ENCODE data around the gene ALOX5. TPM values are rescaled to one million over a fixed set of nuclear protein-coding genes. Genes with fewer than 3 reads are reported as not detected.

Gene ALOX5
- total and polyA plus RNA-seq, 10 of the 15 experiments (the other 5 are each of a cell fraction or from before 2014, with no cell fraction given), result 0.43 to 102 (median 34.2) TPM

- no peak for TF ChIP-seq REST (IDR thresholded peaks at IDR 0.05; ENCODE audit: low read depth, low read length)
- TF ChIP-seq PBX3 (IDR thresholded peaks at IDR 0.05; ENCODE audit: insufficient replicate concordance, low read depth, low read length), result no peak
- TF ChIP-seq RELB (IDR thresholded peaks at IDR 0.05; ENCODE audit: low read depth), result no peak
- no peak for TF ChIP-seq MXI1 (IDR thresholded peaks at IDR 0.05; ENCODE audit: low read depth, low read length)
- TF ChIP-seq BACH1 (IDR thresholded peaks at IDR 0.05; ENCODE audit: borderline replicate concordance), result no peak
- TF ChIP-seq ZBTB4 (CRISPR knock-in tag; IDR thresholded peaks at IDR 0.05), result no peak
- no peak for TF ChIP-seq ASH2L (IDR thresholded peaks at IDR 0.05; ENCODE audit: borderline replicate concordance, low read depth)
- TF ChIP-seq ZBTB40 (IDR thresholded peaks at IDR 0.05; ENCODE audit: borderline replicate concordance), result no peak
- TF ChIP-seq SMAD1 (IDR thresholded peaks at IDR 0.05; ENCODE audit: low read depth, partially characterized antibody), result no peak
- TF ChIP-seq BHLHE40 (IDR thresholded peaks at IDR 0.05; ENCODE audit: borderline replicate concordance in 1 of 2, low read depth in 2 of 2, low read length in 1 of 2), result no peak
These were observed 33.5 kb downstream of the ALOX5 start (continued) for GRCh38 chr10:45407542-45407941.
